Skeletal muscle satellite cell (primary cell): ENCODE measurements around the gene KDM3A.

ENCODE experiments used
- H3K27me3 ChIP-seq: 2 replicates; pipeline ENCODE4 v1.7.0; 2013; ENCODE audit warnings: low read length; ENCODE audit not compliant: control insufficient read depth, insufficient read depth
- H3K36me3 ChIP-seq: 2 replicates; pipeline ENCODE4 v1.7.0; 2013; ENCODE audit warnings: mild to moderate bottlenecking, control low read depth, low read length; ENCODE audit not compliant: insufficient read depth
- H3K4me1 ChIP-seq: 2 replicates; pipeline ENCODE4 v1.7.0; 2013; ENCODE audit warnings: low read length; ENCODE audit not compliant: control insufficient read depth, insufficient read depth
- H3K4me2 ChIP-seq: 2 replicates; pipeline ENCODE4 v1.7.0; 2013; ENCODE audit warnings: mild to moderate bottlenecking, low read length
- H3K4me3 ChIP-seq: 2 replicates; pipeline ENCODE4 v1.7.0; 2013; ENCODE audit warnings: low read length
- H3K9ac ChIP-seq: 2 replicates; pipeline ENCODE4 v1.7.0; 2013; ENCODE audit warnings: mild to moderate bottlenecking, low read depth, low read length, moderate library complexity
- H3K9me3 ChIP-seq: replicated peaks from 2 replicates; pipeline ENCODE4 v1.7.0; 2013; ENCODE audit warnings: mild to moderate bottlenecking, control low read depth, low read length

KDM3A gene

GRCh38 chr2:86500325-86501083, 59.3 kb downstream of the KDM3A start:
- Histone ChIP-seq H3K36me3 (peaks cover 61% of the 10 kb centered on the region), H3K9me3 (peaks cover 6% of the 10 kb centered on the region), H3K4me3 (no peak overlapping the region), H3K27me3 (no peaks in the 10 kb centered on the region), H3K9ac (no peak overlapping the region), H3K4me2 (no peak overlapping the region), H3K4me1 (no peaks in the 10 kb centered on the region)

GRCh38 chr2:86507600-86507999, 66.4 kb downstream of the KDM3A start:
- Histone ChIP-seq H3K4me3 (no peak overlapping the region), H3K4me2 (no peak overlapping the region), H3K4me1 (no peaks in the 10 kb centered on the region), H3K9ac (no peak overlapping the region), H3K9me3 (no peaks in the 10 kb centered on the region), H3K27me3 (no peaks in the 10 kb centered on the region), H3K36me3 (peaks cover 47% of the 10 kb centered on the region)

- Histone ChIP-seq H3K4me1 (no peaks in the 10 kb centered on the region), H3K36me3 (peaks cover 33% of the 10 kb centered on the region), H3K9ac (no peak overlapping the region), H3K4me3 (no peak overlapping the region), H3K9me3 (no peaks in the 10 kb centered on the region), H3K4me2 (no peak overlapping the region), H3K27me3 (no peaks in the 10 kb centered on the region)
Observed at GRCh38 chr2:86510436-86510933, 69.3 kb downstream of the KDM3A start.

DNA sequence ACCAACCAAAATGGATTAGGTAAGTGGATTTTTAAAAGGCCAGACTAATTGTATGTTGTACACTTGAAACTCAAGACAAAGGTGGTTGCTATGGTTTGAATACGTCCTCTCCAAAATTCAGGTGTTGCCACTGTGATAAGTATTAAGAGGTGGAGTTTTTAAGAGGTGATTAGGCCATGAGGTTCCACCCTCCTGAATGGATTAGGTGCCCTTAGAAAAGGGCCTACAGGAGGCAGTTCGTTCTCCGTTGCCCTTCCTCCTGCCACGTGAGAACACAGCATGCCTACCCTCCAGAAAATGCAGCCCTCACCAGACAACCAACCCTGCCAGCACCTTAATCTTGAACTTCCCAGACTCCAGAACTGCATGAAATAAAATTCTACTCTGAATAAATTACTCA, 70.9 kb downstream of the KDM3A start:
- Histone ChIP-seq H3K4me2 (no peak overlapping the region), H3K9ac (no peak overlapping the region), H3K27me3 (no peaks in the 10 kb centered on the region), H3K9me3 (no peaks in the 10 kb centered on the region), H3K4me3 (no peak overlapping the region), H3K36me3 (peaks cover 31% of the 10 kb centered on the region), H3K4me1 (no peaks in the 10 kb centered on the region)

GRCh38 chr2:86512892-86513291, 71.7 kb downstream of the KDM3A start:
- Histone ChIP-seq H3K4me3 (no peak overlapping the region), H3K4me1 (no peaks in the 10 kb centered on the region), H3K9ac (no peak overlapping the region), H3K4me2 (no peak overlapping the region), H3K9me3 (no peaks in the 10 kb centered on the region), H3K27me3 (no peaks in the 10 kb centered on the region), H3K36me3 (peaks cover 22% of the 10 kb centered on the region)

DNA sequence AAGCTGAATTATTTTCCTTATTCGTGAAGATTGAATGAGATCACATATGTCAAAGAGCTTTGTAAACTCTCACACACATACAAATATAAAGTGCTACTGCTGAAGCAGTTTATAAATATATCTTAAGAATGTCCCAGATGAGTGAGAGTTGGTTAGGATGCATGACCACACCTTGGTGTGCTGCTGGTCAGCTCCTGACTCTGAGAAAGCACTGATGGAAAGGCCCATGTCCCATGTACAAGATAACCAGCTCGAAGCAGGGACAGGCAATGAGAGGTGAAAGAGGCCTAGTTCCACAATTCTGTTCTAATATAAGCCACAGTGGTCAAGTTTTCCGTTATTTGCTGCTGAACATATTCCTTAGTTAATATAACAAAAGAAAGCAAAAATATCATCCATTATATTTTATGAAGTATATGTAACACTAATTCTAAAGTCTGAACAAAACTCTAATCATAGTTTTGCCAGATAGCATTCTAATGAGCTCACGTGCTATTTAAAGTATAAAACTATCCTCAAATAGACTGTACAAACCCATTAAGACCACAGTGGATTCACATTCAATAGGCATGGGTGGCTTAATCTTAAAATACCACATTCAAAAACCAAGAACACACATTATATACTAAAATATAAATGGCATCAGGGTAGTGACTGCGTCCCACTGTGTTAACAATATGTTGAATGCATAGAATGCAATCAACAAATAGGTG, 72.9 kb downstream of the KDM3A start:
- H3K27me3 ChIP-seq = no peaks in the 10 kb centered on the region
- no peaks in the 10 kb centered on the region for H3K9me3 ChIP-seq
- no peaks in the 10 kb centered on the region for H3K4me1 ChIP-seq
- no peak overlapping the region for H3K4me2 ChIP-seq
- peaks cover 10% of the 10 kb centered on the region for H3K36me3 ChIP-seq
- no peak overlapping the region for H3K4me3 ChIP-seq
- H3K9ac ChIP-seq = no peak overlapping the region

DNA sequence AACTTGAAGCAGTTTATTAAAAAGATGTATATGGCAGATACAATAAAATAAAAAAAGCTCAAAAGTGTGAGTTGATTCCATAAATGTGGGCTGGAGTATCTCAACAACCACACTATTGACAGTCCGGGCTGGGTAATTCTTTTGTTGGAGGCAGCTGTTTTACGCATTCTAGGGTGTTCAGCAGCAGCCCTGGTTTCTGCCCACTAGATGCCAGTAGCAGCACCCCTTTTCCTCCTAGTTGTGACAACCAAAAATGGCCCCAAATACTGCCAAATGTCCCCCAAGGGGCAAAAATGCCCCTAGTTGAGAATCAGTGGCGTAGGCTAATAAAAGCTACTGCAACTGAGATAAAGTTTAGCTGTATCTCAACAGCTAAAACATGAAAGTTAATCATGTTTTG, 77.3 kb downstream of the KDM3A start:
- Histone ChIP-seq H3K9me3 (no peaks in the 10 kb centered on the region), H3K4me1 (no peaks in the 10 kb centered on the region), H3K27me3 (no peaks in the 10 kb centered on the region), H3K9ac (no peak overlapping the region), H3K4me2 (no peak overlapping the region), H3K36me3 (no peaks in the 10 kb centered on the region), H3K4me3 (no peak overlapping the region)

GRCh38 chr2:86519349-86519748, 78.2 kb downstream of the KDM3A start:
- Histone ChIP-seq H3K27me3 (no peaks in the 10 kb centered on the region), H3K4me1 (no peaks in the 10 kb centered on the region), H3K4me2 (no peak overlapping the region), H3K9ac (no peak overlapping the region), H3K9me3 (no peaks in the 10 kb centered on the region), H3K36me3 (no peaks in the 10 kb centered on the region), H3K4me3 (no peak overlapping the region)

- no peaks in the 10 kb centered on the region for H3K9me3 ChIP-seq
- no peaks in the 10 kb centered on the region for H3K4me1 ChIP-seq
- H3K9ac ChIP-seq = no peak overlapping the region
- H3K36me3 ChIP-seq = no peaks in the 10 kb centered on the region
- H3K4me3 ChIP-seq = no peak overlapping the region
- no peaks in the 10 kb centered on the region for H3K27me3 ChIP-seq
- no peak overlapping the region for H3K4me2 ChIP-seq
Observed at GRCh38 chr2:86520153-86520552, 79.0 kb downstream of the KDM3A start.

- no peak overlapping the region for H3K4me3 ChIP-seq
- H3K9ac ChIP-seq = no peak overlapping the region
- H3K27me3 ChIP-seq = no peaks in the 10 kb centered on the region
- H3K36me3 ChIP-seq = peaks cover 7% of the 10 kb centered on the region
- H3K4me1 ChIP-seq = no peaks in the 10 kb centered on the region
- H3K4me2 ChIP-seq = no peak overlapping the region
- no peaks in the 10 kb centered on the region for H3K9me3 ChIP-seq
Observed at GRCh38 chr2:86521922-86522321, 80.8 kb downstream of the KDM3A start.

- Histone ChIP-seq H3K9me3 (no peaks in the 10 kb centered on the region), H3K4me1 (no peaks in the 10 kb centered on the region), H3K27me3 (no peaks in the 10 kb centered on the region), H3K9ac (no peak overlapping the region), H3K4me3 (no peak overlapping the region), H3K36me3 (peaks cover 7% of the 10 kb centered on the region), H3K4me2 (no peak overlapping the region)
Observed at GRCh38 chr2:86522711-86523110, 81.5 kb downstream of the KDM3A start.

GRCh38 chr2:86523491-86523890, 82.3 kb downstream of the KDM3A start:
- Histone ChIP-seq H3K4me3 (no peak overlapping the region), H3K27me3 (no peaks in the 10 kb centered on the region), H3K4me1 (no peaks in the 10 kb centered on the region), H3K4me2 (no peak overlapping the region), H3K36me3 (peaks cover 7% of the 10 kb centered on the region), H3K9ac (no peak overlapping the region), H3K9me3 (no peaks in the 10 kb centered on the region)
